ENCODE results near the gene RAMP1.

DNA sequence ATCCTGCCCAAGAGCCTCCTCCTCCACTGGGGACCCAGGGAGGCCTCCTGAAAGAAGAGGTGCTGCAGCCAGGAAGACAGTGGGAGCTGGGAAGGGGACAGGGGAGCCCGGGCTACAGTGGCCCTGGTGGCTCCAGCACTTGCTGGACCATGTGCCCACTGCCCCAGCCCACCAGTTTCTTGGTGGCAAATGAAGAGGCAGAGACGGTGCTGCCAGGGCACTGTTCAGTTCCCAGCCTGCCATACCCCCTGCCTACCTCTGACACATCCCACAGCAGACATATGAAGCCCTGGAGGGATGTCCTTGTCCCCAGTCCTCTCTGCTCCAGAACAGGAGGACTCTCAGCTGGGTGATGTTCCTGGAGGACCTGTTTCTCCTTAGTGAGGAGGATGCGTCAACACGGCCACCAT is 3.7 kb downstream of the RAMP1 start:
- TF ChIP-seq ZNF274 (IDR thresholded peaks at IDR 0.05; ENCODE audit: low read depth, low read length) (no peak), YY1 (IDR thresholded peaks at IDR 0.05; ENCODE audit: insufficient read depth, insufficient read length) (no peak)
